ENCODE data around the gene TUBB4B. TPM values are rescaled to one million over a fixed set of nuclear protein-coding genes. Genes with fewer than 3 reads are reported as not detected.

Gene TUBB4B
- total and polyA plus RNA-seq, 2 experiments from 2014 or later = 159 to 373 TPM

GRCh38 chr9:137269231-137269772 lies 28.2 kb downstream of the TUBB4B start:
- Histone ChIP-seq H3K9me3 (ENCODE audit: low read depth) (no peaks in the 10 kb centered on the region), H3K27ac (no peak overlapping the region), H3K9ac (no peak overlapping the region), H3K27me3 (replicated peaks; ENCODE audit: insufficient read depth) (no peaks in the 10 kb centered on the region), H3K36me3 (ENCODE audit: low read depth) (no peaks in the 10 kb centered on the region; the same call in 1 of the 2 replicates), H4K20me1 (ENCODE audit: insufficient read depth) (no peaks in the 10 kb centered on the region), H3F3A (ENCODE audit: insufficient read depth) (no peaks in the 10 kb centered on the region), H3K4me1 (ENCODE audit: insufficient read depth) (no peaks in the 10 kb centered on the region), H3K9me2 (ENCODE audit: insufficient read depth) (no peaks in the 10 kb centered on the region), H3K79me2 (ENCODE audit: insufficient read depth) (0 out of 2 replicates have a peak, but pooled peaks cover 7% of the 10 kb centered on the region), H2AFZ (no peak overlapping the region), H3K4me3 (no peak overlapping the region), H3K4me2 (ENCODE audit: unreplicated experiment) (no peak overlapping the region)
- no peak for TF ChIP-seq EZH2phosphoT487 (IDR thresholded peaks at IDR 0.05; ENCODE audit: insufficient read depth, low read depth)
- TF ChIP-seq EZH2 (IDR thresholded peaks at IDR 0.05; ENCODE audit: insufficient read depth, poor library complexity, severe bottlenecking) = no peak
- in situ Hi-C loops (cut with MboI) = no loop called here
- no peak for DNase-seq
- WGBS, 2 experiments (ENCODE audit: low coverage in 1 of 2, low lambda C conversion rate in 2 of 2, missing lambda C conversion rate in 2 of 2) = 80 to 83% methylated on average over 17 of the region's 17 CpGs

- Histone ChIP-seq H3F3A (ENCODE audit: insufficient read depth) (no peaks in the 10 kb centered on the region), H3K79me2 (ENCODE audit: insufficient read depth) (no peaks in the 10 kb centered on the region), H3K4me2 (ENCODE audit: unreplicated experiment) (no peak overlapping the region), H3K9ac (no peak overlapping the region), H3K9me2 (ENCODE audit: insufficient read depth) (no peaks in the 10 kb centered on the region), H4K20me1 (ENCODE audit: insufficient read depth) (no peaks in the 10 kb centered on the region), H3K4me3 (no peak overlapping the region), H3K9me3 (ENCODE audit: low read depth) (no peaks in the 10 kb centered on the region), H3K4me1 (ENCODE audit: insufficient read depth) (no peaks in the 10 kb centered on the region), H3K36me3 (ENCODE audit: low read depth) (no peaks in the 10 kb centered on the region; the same call in 1 of the 2 replicates), H3K27me3 (replicated peaks; ENCODE audit: insufficient read depth) (no peaks in the 10 kb centered on the region), H2AFZ (no peak overlapping the region), H3K27ac (no peak overlapping the region)
- in situ Hi-C loops (cut with MboI) = no loop called here
- WGBS, 2 experiments (ENCODE audit: low coverage in 1 of 2, low lambda C conversion rate in 2 of 2, missing lambda C conversion rate in 2 of 2) = 86 to 90% methylated on average over 29 to 32 of the region's 32 CpGs
- DNase-seq = no peak
- TF ChIP-seq EZH2phosphoT487 (IDR thresholded peaks at IDR 0.05; ENCODE audit: insufficient read depth, low read depth) (no peak), EZH2 (IDR thresholded peaks at IDR 0.05; ENCODE audit: insufficient read depth, poor library complexity, severe bottlenecking) (no peak)
Observed at GRCh38 chr9:137270929-137271695, 30.0 kb downstream of the TUBB4B start.

- in situ Hi-C loops (cut with MboI) = no loop called here
- Histone ChIP-seq H3K79me2 (ENCODE audit: insufficient read depth) (no peaks in the 10 kb centered on the region), H3K4me3 (no peak overlapping the region), H3K4me2 (ENCODE audit: unreplicated experiment) (no peak overlapping the region), H3K9me2 (ENCODE audit: insufficient read depth) (no peaks in the 10 kb centered on the region), H2AFZ (no peak overlapping the region), H3K27me3 (replicated peaks; ENCODE audit: insufficient read depth) (no peaks in the 10 kb centered on the region), H3K9ac (no peak overlapping the region), H3K4me1 (ENCODE audit: insufficient read depth) (peaks cover under 1% of the 10 kb centered on the region; the same call in 1 of the 2 replicates), H3K9me3 (ENCODE audit: low read depth) (no peaks in the 10 kb centered on the region), H3K36me3 (ENCODE audit: low read depth) (no peaks in the 10 kb centered on the region; the same call in 1 of the 2 replicates), H3F3A (ENCODE audit: insufficient read depth) (no peaks in the 10 kb centered on the region), H3K27ac (no peak overlapping the region), H4K20me1 (ENCODE audit: insufficient read depth) (no peaks in the 10 kb centered on the region)
- no peak for DNase-seq
- TF ChIP-seq EZH2 (IDR thresholded peaks at IDR 0.05; ENCODE audit: insufficient read depth, poor library complexity, severe bottlenecking) = no peak
- no peak for TF ChIP-seq EZH2phosphoT487 (IDR thresholded peaks at IDR 0.05; ENCODE audit: insufficient read depth, low read depth)
- 30 to 40% methylated on average over 2 to 3 of the region's 3 CpGs for WGBS, 2 experiments (ENCODE audit: low coverage in 1 of 2, low lambda C conversion rate in 2 of 2, missing lambda C conversion rate in 2 of 2)
Observed at GRCh38 chr9:137271696-137272076, 30.6 kb downstream of the TUBB4B start.

- no peak overlapping the region for H3K27ac ChIP-seq
- H2AFZ ChIP-seq = no peak overlapping the region
- H3K27me3 ChIP-seq (replicated peaks; ENCODE audit: insufficient read depth) = no peaks in the 10 kb centered on the region
- TF ChIP-seq EZH2phosphoT487 (IDR thresholded peaks at IDR 0.05; ENCODE audit: insufficient read depth, low read depth) (no peak), EZH2 (IDR thresholded peaks at IDR 0.05; ENCODE audit: insufficient read depth, poor library complexity, severe bottlenecking) (no peak)
- H3K9ac ChIP-seq = no peak overlapping the region
- H3K9me2 ChIP-seq (ENCODE audit: insufficient read depth) = no peaks in the 10 kb centered on the region
- H3K4me2 ChIP-seq (ENCODE audit: unreplicated experiment) = no peak overlapping the region
- no peak overlapping the region for H3K4me3 ChIP-seq
- no peak for DNase-seq
- no peaks in the 10 kb centered on the region for H3F3A ChIP-seq (ENCODE audit: insufficient read depth)
- in situ Hi-C loops (cut with MboI) = no loop called here
- no peaks in the 10 kb centered on the region for H3K9me3 ChIP-seq (ENCODE audit: low read depth)
- peaks cover 8% of the 10 kb centered on the region for H3K4me1 ChIP-seq (ENCODE audit: insufficient read depth)
- WGBS, 2 experiments (ENCODE audit: low coverage in 1 of 2, low lambda C conversion rate in 2 of 2, missing lambda C conversion rate in 2 of 2) = 90 to 91% methylated on average over 21 to 36 of the region's 39 CpGs
- no peaks in the 10 kb centered on the region; the same call in 1 of the 2 replicates for H3K36me3 ChIP-seq (ENCODE audit: low read depth)
- H4K20me1 ChIP-seq (ENCODE audit: insufficient read depth) = no peaks in the 10 kb centered on the region
- no peaks in the 10 kb centered on the region for H3K79me2 ChIP-seq (ENCODE audit: insufficient read depth)
Observed at GRCh38 chr9:137272241-137273094, 31.4 kb downstream of the TUBB4B start.
